ENCODE results near the gene SCFD2.

GRCh38 chr4:52838729-52839586 lies 526.9 kb downstream of the SCFD2 start:
- no peak for TF ChIP-seq CTCF (IDR thresholded peaks at IDR 0.05)
- TF ChIP-seq POLR2A (IDR thresholded peaks at IDR 0.05), result no peak
